ENCODE data around the gene TBCE. TPM values are rescaled to one million over a fixed set of nuclear protein-coding genes. Genes with fewer than 3 reads are reported as not detected.

The TBCE gene
- total RNA-seq, 4 donors from 2014 or later: 38.0 to 50.3 (median 44.8) TPM

- WGBS, 2 donors: 1% methylated on average over 53 to 54 of the region's 54 CpGs
- DNase-seq: peak; percentile 97 to 98
- TF ChIP-seq CTCF (IDR thresholded peaks at IDR 0.05) (peak in 2 of 6 experiments; percentile 2 to 7), POLR2A (IDR thresholded peaks at IDR 0.05) (peak; percentile 87 to 92)
Observed at GRCh38 chr1:235328271-235329138, 38.7 kb upstream of the TBCE start, which contains the start of gene GGPS1. Gene GGPS1 (plus strand): TSS chr1:235328570. CDS start chr1:235335265, 6,695 bp downstream.

GRCh38 chr1:235329139-235329902, 37.9 kb upstream of the TBCE start:
- DNase-seq: peak; percentile 21 to 37
- 3 to 5% methylated on average over 24 of the region's 24 CpGs for WGBS, 2 donors
- H3K4me3 ChIP-seq (replicated peaks in 1 of 3): peak overlapping the region; percentile 33 to 59 (median 40)
- peak overlapping the region; percentile 77 to 91 (median 88) for H3K27ac ChIP-seq
- H3K36me3 ChIP-seq: no peaks in the 10 kb centered on the region
- no peaks in the 10 kb centered on the region for H3K27me3 ChIP-seq
- no peaks in the 10 kb centered on the region for H3K9me3 ChIP-seq
- TF ChIP-seq POLR2A (IDR thresholded peaks at IDR 0.05): no peak
- TF ChIP-seq CTCF (IDR thresholded peaks at IDR 0.05): no peak
- intact Hi-C loops (cut with DNase I): loop anchor here (5.0 to 10.0 kb wide), 2 partner anchors 75 to 88 kb away; no protein-coding TSS in a partner anchor
- H3K4me1 ChIP-seq: peaks cover 38 to 39% of the 10 kb centered on the region in 2 donors

More at GRCh38 chr1:235328271-235329138, 38.7 kb upstream of the TBCE start, which contains the start of gene GGPS1:
- peaks cover 39 to 40% of the 10 kb centered on the region in 2 donors for H3K4me1 ChIP-seq
- peak within 1 kb of the TSS; percentile 59 to 95 (median 85) for H3K4me3 ChIP-seq (replicated peaks in 1 of 3)
- no peaks in the 10 kb centered on the region for H3K27me3 ChIP-seq
- H3K27ac ChIP-seq: peak within 1 kb of the TSS; percentile 94 to 98 (median 97)
- H3K9me3 ChIP-seq: no peaks in the 10 kb centered on the region
- H3K36me3 ChIP-seq: no peaks in the 10 kb centered on the region
- intact Hi-C loops (cut with DNase I): loop anchor here (5.0 to 10.0 kb wide), 2 partner anchors 74 to 89 kb away; no protein-coding TSS in a partner anchor

- H3K27ac ChIP-seq: no peak overlapping the region
- no peak for DNase-seq
- TF ChIP-seq CTCF (IDR thresholded peaks at IDR 0.05): no peak
Observed at GRCh38 chr1:235330918-235331285, 36.3 kb upstream of the TBCE start.

GRCh38 chr1:235331401-235331800, 35.8 kb upstream of the TBCE start:
- Histone ChIP-seq H3K27me3 (no peaks in the 10 kb centered on the region), H3K4me3 (replicated peaks in 1 of 3) (no peak overlapping the region), H3K27ac (no peak overlapping the region), H3K4me1 (peaks cover 21 to 32% of the 10 kb centered on the region in 2 donors), H3K9me3 (no peaks in the 10 kb centered on the region), H3K36me3 (peaks cover 0 to 5% of the 10 kb centered on the region in 2 donors)
- intact Hi-C loops (cut with DNase I): loop anchor here (5.0 kb wide), 1 partner anchor 36 kb away; the partner anchor contains the start of gene TBCE
- 66 to 68% methylated on average over 3 of the region's 3 CpGs for WGBS, 2 donors
- no peak for TF ChIP-seq CTCF (IDR thresholded peaks at IDR 0.05)
- no peak for TF ChIP-seq POLR2A (IDR thresholded peaks at IDR 0.05)
- no peak for DNase-seq

More at GRCh38 chr1:235330918-235331285, 36.3 kb upstream of the TBCE start:
- no peaks in the 10 kb centered on the region for H3K9me3 ChIP-seq
- H3K4me3 ChIP-seq (replicated peaks in 1 of 3): no peak overlapping the region
- H3K4me1 ChIP-seq: peaks cover 26 to 32% of the 10 kb centered on the region in 2 donors
- no peaks in the 10 kb centered on the region for H3K27me3 ChIP-seq
- peaks cover 0 to 3% of the 10 kb centered on the region in 2 donors for H3K36me3 ChIP-seq
- WGBS, 2 donors: 93% methylated on average over 5 of the region's 5 CpGs
- intact Hi-C loops (cut with DNase I): loop anchor here (5.0 kb wide), 1 partner anchor 36 kb away; the partner anchor contains the start of gene TBCE
